GM12892 (cell line): ENCODE data around the gene PPP2R1B.

ENCODE experiments used
- POLR2A ChIP-seq: IDR thresholded peaks from 2 replicates; pipeline ENCODE4 v1.6.1; 2011; ENCODE audit warnings: low read depth, low read length, control low read depth
- POLR2AphosphoS5 ChIP-seq: IDR thresholded peaks from 2 replicates; pipeline ENCODE4 v1.6.1; 2011; ENCODE audit warnings: low read depth, low read length, control low read depth

DNA sequence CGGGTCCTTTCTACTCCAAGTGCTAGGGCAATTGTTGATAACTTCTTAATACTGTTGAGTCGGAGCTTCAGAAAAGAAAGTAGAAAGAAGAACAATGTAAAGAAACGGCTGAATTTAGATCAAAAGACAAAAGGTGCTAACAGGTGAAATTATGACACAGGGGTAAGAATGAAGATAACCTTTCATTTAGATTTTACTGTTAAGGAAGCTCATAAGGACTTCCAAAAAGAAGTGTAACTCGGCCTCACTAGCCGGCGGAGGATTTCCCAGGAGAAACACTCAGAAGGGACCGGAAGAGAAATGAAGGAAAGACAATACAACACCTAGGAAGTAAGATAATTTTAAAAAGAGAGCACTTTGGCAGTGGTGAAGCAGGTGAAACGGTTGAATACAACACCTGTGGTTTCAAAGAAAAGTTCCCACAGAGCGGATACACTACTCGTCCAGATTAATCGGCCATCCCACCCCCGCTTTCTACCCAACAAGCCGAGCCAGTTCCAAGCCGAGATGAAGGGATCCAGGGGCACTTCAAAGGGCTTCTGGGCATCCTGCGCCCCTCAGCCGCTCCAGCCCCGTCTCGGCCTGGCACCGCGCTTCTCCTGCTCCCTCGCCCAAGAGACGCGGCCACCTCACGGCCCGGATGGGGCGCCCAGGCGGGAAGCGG is 737 bp downstream of the PPP2R1B start:
- TF ChIP-seq POLR2AphosphoS5: no peak
- no peak for TF ChIP-seq POLR2A
